Tibial nerve (tissue), 3 donors: ENCODE data around the gene CLEC20A.

Experiments used
- POLR2A ChIP-seq, 2 donors: fragments of 450-650 bp; IDR thresholded peaks; one replicate each; pipeline ENCODE4 v1.6.1; 2017; ENCODE audit warnings: antibody characterized with exemption in 2 of 2, mild to moderate bottlenecking in 2 of 2, moderate library complexity in 2 of 2
- TF ChIP-seq, protein P1 (sequence below), 5 experiments: fragments of 200-600 bp in 3 of 5; fragments of 450-650 bp in 2 of 5; sonication (generic) in 3 of 5; IDR thresholded peaks; one replicate each; pipeline ENCODE4 v1.5.1; 2016 to 2019; ENCODE audit warnings: antibody characterized with exemption in 5 of 5, mild to moderate bottlenecking in 3 of 5, moderate library complexity in 2 of 5

DNA sequence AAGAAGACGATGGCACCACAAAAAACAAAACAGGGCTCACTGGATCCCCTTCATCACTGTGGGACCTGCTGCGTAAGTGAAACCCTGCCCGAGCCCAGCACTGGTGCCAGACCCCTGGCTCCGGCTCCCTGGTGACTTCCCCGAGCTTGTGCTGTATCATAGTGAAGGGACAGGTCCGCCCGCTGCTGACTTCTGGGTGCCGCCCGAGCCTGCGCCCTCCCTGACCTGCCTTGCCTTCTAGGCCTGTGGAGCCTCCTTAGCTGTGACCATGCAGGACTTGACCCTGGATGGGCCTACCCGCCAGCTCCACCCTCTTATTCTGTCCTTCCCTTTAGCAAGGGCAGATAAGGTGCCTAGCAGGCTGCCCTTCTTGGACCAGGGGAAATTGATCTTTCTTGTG is 24.0 kb upstream of the CLEC20A start:
- TF ChIP-seq, protein P1, sequence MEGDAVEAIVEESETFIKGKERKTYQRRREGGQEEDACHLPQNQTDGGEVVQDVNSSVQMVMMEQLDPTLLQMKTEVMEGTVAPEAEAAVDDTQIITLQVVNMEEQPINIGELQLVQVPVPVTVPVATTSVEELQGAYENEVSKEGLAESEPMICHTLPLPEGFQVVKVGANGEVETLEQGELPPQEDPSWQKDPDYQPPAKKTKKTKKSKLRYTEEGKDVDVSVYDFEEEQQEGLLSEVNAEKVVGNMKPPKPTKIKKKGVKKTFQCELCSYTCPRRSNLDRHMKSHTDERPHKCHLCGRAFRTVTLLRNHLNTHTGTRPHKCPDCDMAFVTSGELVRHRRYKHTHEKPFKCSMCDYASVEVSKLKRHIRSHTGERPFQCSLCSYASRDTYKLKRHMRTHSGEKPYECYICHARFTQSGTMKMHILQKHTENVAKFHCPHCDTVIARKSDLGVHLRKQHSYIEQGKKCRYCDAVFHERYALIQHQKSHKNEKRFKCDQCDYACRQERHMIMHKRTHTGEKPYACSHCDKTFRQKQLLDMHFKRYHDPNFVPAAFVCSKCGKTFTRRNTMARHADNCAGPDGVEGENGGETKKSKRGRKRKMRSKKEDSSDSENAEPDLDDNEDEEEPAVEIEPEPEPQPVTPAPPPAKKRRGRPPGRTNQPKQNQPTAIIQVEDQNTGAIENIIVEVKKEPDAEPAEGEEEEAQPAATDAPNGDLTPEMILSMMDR (IDR thresholded peaks at IDR 0.05): no peak
- TF ChIP-seq POLR2A (IDR thresholded peaks at IDR 0.05): no peak
